MM.1S (cell line): Measurements from ENCODE around the gene DENND5B.

ENCODE experiments used
- DNase-seq: peaks from one replicate; pipeline ENCODE4 v3.0.0-alpha.2; 2015
- H2AFZ ChIP-seq: fragments of 300-600 bp; sonication (generic); 2 replicates; pipeline ENCODE4 v1.6.0; 2016; ENCODE audit warnings: antibody characterized with exemption, low read length
- H3F3A ChIP-seq: fragments of 300-600 bp; sonication (generic); 2 replicates; pipeline ENCODE4 v1.6.1; 2016; ENCODE audit warnings: mild to moderate bottlenecking, antibody characterized with exemption, low read length, moderate library complexity, mixed read lengths; ENCODE audit not compliant: insufficient read depth
- H3K27ac ChIP-seq: fragments of 300-600 bp; sonication (generic); 2 replicates; pipeline ENCODE4 v1.5.1; 2016; ENCODE audit warnings: mild to moderate bottlenecking, low read length
- H3K27me3 ChIP-seq: fragments of 300-600 bp; sonication (generic); replicated peaks from 2 replicates; pipeline ENCODE4 v1.6.0; 2016; ENCODE audit warnings: low read length; ENCODE audit not compliant: insufficient read depth
- H3K36me3 ChIP-seq: fragments of 300-600 bp; sonication (generic); replicated peaks from 2 replicates; pipeline ENCODE4 v1.6.1; 2016; ENCODE audit warnings: mild to moderate bottlenecking, low read length, mixed read lengths; ENCODE audit not compliant: insufficient read depth
- H3K4me1 ChIP-seq: fragments of 300-600 bp; sonication (generic); 2 replicates; pipeline ENCODE4 v1.6.1; 2016; ENCODE audit warnings: low read length, mixed read lengths
- H3K4me2 ChIP-seq: fragments of 300-600 bp; sonication (generic); 2 replicates; pipeline ENCODE4 v1.6.0; 2016; ENCODE audit warnings: low read depth, low read length
- H3K4me3 ChIP-seq: fragments of 300-600 bp; sonication (generic); 2 replicates; pipeline ENCODE4 v1.5.1; 2016; ENCODE audit warnings: low read length, mixed read lengths
- H3K79me2 ChIP-seq: fragments of 300-600 bp; sonication (generic); 2 replicates; pipeline ENCODE4 v1.6.1; 2016; ENCODE audit warnings: mixed run types, low read length, mixed read lengths
- H3K9ac ChIP-seq: fragments of 300-600 bp; sonication (generic); 2 replicates; pipeline ENCODE4 v1.6.1; 2016; ENCODE audit warnings: low read length, mixed read lengths
- H3K9me2 ChIP-seq: fragments of 300-600 bp; sonication (generic); replicated peaks from 2 replicates; pipeline ENCODE4 v1.6.1; 2016; ENCODE audit warnings: mild to moderate bottlenecking, low read length, mixed read lengths; ENCODE audit not compliant: insufficient read depth
- H3K9me3 ChIP-seq: fragments of 300-600 bp; sonication (generic); replicated peaks from 2 replicates; pipeline ENCODE4 v1.6.1; 2016; ENCODE audit warnings: mild to moderate bottlenecking, low read length, mixed read lengths; ENCODE audit not compliant: insufficient read depth
- H4K20me1 ChIP-seq: fragments of 300-600 bp; sonication (generic); 2 replicates; pipeline ENCODE4 v1.6.1; 2016; ENCODE audit warnings: mild to moderate bottlenecking, low read length, moderate library complexity, mixed read lengths; ENCODE audit not compliant: insufficient read depth
- EZH2 ChIP-seq: fragments of 300-600 bp; sonication (generic); optimal IDR thresholded peaks from 2 replicates; pipeline ENCODE3; 2017; ENCODE audit warnings: low read depth, mild to moderate bottlenecking, antibody characterized with exemption, low read length, mixed read lengths
- EZH2phosphoT487 ChIP-seq: fragments of 300-600 bp; sonication (generic); IDR thresholded peaks from 2 replicates; pipeline ENCODE4 v1.6.1; 2018; ENCODE audit warnings: antibody characterized with exemption, low read length
- TF ChIP-seq, protein P1 (sequence below): fragments of 300-600 bp; sonication (generic); IDR thresholded peaks from 2 replicates; pipeline ENCODE4 v1.5.1; 2016; ENCODE audit warnings: antibody characterized with exemption, low read length, mixed read lengths

Gene DENND5B

GRCh38 chr12:31585895-31586294 lies 5.0 kb downstream of the DENND5B start:
- peak overlapping the region; percentile 20; the same call in 1 of the 2 replicates for H3K4me2 ChIP-seq
- peaks cover 76% of the 10 kb centered on the region for H3K79me2 ChIP-seq
- no peak overlapping the region for H3K27ac ChIP-seq
- H3K4me1 ChIP-seq: peaks cover 36% of the 10 kb centered on the region
- no peaks in the 10 kb centered on the region for H3K27me3 ChIP-seq
- H2AFZ ChIP-seq: no peak overlapping the region
- no peak for TF ChIP-seq EZH2
- TF ChIP-seq EZH2phosphoT487: no peak
- TF ChIP-seq, protein P1, sequence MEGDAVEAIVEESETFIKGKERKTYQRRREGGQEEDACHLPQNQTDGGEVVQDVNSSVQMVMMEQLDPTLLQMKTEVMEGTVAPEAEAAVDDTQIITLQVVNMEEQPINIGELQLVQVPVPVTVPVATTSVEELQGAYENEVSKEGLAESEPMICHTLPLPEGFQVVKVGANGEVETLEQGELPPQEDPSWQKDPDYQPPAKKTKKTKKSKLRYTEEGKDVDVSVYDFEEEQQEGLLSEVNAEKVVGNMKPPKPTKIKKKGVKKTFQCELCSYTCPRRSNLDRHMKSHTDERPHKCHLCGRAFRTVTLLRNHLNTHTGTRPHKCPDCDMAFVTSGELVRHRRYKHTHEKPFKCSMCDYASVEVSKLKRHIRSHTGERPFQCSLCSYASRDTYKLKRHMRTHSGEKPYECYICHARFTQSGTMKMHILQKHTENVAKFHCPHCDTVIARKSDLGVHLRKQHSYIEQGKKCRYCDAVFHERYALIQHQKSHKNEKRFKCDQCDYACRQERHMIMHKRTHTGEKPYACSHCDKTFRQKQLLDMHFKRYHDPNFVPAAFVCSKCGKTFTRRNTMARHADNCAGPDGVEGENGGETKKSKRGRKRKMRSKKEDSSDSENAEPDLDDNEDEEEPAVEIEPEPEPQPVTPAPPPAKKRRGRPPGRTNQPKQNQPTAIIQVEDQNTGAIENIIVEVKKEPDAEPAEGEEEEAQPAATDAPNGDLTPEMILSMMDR: no peak
- H3K4me3 ChIP-seq: no peak overlapping the region
- H3K9ac ChIP-seq: no peak overlapping the region
- no peaks in the 10 kb centered on the region for H3K36me3 ChIP-seq
- no peak for DNase-seq
- no peaks in the 10 kb centered on the region for H3K9me3 ChIP-seq
- H4K20me1 ChIP-seq: no peaks in the 10 kb centered on the region
- peaks cover 28% of the 10 kb centered on the region for H3F3A ChIP-seq
- no peaks in the 10 kb centered on the region for H3K9me2 ChIP-seq

DNA sequence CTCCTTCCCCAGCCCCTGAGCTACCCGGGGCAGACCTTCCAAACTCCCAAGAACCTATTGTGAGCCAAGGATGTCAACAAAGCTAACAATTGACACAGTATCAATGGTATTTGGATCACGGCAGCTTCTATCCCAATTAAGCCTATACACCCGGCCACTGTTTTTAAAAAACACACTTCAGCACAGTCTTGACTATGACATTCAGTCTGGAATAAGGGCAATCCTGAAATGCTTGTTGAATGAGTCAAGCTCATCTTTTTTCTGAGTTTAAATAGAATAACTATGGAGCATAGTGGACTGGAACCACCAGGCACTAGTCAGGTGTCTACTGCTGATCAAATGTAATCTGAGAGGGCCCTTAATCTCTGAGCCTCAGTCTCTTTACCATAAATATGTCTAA lies 5.7 kb downstream of the DENND5B start:
- Histone ChIP-seq H3K9me2 (no peaks in the 10 kb centered on the region), H3K9ac (no peak overlapping the region), H3F3A (peaks cover 28% of the 10 kb centered on the region), H3K36me3 (no peaks in the 10 kb centered on the region), H3K4me3 (no peak overlapping the region), H3K4me1 (peaks cover 36% of the 10 kb centered on the region), H2AFZ (no peak overlapping the region), H3K79me2 (peaks cover 81% of the 10 kb centered on the region), H3K9me3 (no peaks in the 10 kb centered on the region), H4K20me1 (no peaks in the 10 kb centered on the region), H3K4me2 (no peak overlapping the region), H3K27me3 (no peaks in the 10 kb centered on the region), H3K27ac (no peak overlapping the region)
- TF ChIP-seq EZH2 (no peak), EZH2phosphoT487 (no peak)
- TF ChIP-seq, protein P1: no peak
- DNase-seq: no peak

DNA sequence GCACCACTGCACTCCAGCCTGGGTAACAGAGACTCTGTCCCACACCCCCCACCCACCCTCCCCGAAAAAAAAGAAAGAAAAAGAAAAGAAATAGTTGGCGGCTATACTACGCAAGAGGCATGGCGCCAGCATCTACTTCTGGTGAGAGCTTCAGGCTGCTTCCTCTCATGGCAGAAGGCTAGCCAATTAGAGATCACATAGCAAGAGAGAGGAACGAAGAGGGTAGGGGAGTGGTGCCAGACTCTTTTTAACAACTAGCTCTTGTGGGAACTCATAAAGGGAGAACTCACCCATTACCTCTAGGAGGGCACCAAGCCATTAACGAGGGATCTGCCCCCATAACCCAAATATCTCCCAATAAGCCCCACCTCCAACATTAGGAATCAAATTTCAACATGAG lies 6.2 kb downstream of the DENND5B start:
- Histone ChIP-seq H3K9ac (no peak overlapping the region), H2AFZ (no peak overlapping the region), H3K4me2 (no peak overlapping the region), H3K36me3 (no peaks in the 10 kb centered on the region), H4K20me1 (no peaks in the 10 kb centered on the region), H3K27ac (no peak overlapping the region), H3K27me3 (no peaks in the 10 kb centered on the region), H3F3A (peaks cover 26% of the 10 kb centered on the region), H3K79me2 (peaks cover 81% of the 10 kb centered on the region), H3K9me2 (no peaks in the 10 kb centered on the region), H3K4me3 (no peak overlapping the region), H3K4me1 (peaks cover 36% of the 10 kb centered on the region), H3K9me3 (no peaks in the 10 kb centered on the region)
- TF ChIP-seq EZH2phosphoT487 (no peak), EZH2 (no peak)
- TF ChIP-seq, protein P1: no peak
- DNase-seq: no peak
